Measurements from ENCODE around the gene PLXNA4.

Gene PLXNA4

GRCh38 chr7:132300599-132301277, 275.5 kb downstream of the PLXNA4 start:
- H3K27ac ChIP-seq, result peak overlapping the region; percentile 26
- TF ChIP-seq, protein P1, sequence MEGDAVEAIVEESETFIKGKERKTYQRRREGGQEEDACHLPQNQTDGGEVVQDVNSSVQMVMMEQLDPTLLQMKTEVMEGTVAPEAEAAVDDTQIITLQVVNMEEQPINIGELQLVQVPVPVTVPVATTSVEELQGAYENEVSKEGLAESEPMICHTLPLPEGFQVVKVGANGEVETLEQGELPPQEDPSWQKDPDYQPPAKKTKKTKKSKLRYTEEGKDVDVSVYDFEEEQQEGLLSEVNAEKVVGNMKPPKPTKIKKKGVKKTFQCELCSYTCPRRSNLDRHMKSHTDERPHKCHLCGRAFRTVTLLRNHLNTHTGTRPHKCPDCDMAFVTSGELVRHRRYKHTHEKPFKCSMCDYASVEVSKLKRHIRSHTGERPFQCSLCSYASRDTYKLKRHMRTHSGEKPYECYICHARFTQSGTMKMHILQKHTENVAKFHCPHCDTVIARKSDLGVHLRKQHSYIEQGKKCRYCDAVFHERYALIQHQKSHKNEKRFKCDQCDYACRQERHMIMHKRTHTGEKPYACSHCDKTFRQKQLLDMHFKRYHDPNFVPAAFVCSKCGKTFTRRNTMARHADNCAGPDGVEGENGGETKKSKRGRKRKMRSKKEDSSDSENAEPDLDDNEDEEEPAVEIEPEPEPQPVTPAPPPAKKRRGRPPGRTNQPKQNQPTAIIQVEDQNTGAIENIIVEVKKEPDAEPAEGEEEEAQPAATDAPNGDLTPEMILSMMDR (conservative IDR thresholded peaks at IDR 0.05), result no peak

DNA sequence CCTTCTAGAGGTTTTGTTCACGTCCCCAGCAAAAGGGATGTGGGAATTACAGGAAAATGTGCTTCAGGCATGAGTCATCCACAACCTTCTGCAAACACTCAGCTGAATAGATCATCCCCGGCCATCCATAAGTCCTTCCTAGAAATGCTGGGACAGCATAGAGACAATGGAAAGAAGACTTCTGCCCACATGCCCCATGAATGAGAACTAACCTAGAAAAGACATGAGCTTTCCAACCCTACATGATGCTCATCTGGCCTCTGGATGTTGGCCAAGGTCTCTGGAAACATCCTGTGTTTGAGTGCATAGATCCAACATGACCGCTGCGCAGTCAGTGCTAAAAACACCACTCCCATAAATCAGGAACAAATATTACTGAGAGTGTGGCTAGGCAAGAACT, 277.5 kb downstream of the PLXNA4 start:
- H3K27ac ChIP-seq, result no peak overlapping the region
- TF ChIP-seq, protein P1 (conservative IDR thresholded peaks at IDR 0.05), result no peak

DNA sequence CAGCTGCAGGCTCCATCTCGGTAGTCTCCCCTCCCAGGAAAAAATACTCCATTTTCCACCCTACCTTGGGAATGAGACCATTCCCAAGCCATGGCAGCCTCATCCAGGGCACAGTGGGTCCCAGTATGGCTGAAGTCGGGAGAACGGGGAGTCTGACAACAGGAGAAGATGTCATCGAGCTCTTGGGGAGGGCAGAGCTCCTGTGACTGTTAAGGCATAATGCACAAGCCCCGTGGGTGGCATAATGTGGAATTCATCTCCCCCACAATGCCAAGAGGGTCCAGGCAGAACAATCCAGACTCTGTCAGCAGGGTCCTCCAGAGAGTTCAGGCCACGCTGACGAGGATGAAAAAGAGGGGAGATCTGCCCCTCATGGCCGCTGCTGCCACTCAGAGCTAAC, 279.4 kb downstream of the PLXNA4 start:
- no peak overlapping the region for H3K27ac ChIP-seq
- TF ChIP-seq, protein P1 (conservative IDR thresholded peaks at IDR 0.05), result no peak

DNA sequence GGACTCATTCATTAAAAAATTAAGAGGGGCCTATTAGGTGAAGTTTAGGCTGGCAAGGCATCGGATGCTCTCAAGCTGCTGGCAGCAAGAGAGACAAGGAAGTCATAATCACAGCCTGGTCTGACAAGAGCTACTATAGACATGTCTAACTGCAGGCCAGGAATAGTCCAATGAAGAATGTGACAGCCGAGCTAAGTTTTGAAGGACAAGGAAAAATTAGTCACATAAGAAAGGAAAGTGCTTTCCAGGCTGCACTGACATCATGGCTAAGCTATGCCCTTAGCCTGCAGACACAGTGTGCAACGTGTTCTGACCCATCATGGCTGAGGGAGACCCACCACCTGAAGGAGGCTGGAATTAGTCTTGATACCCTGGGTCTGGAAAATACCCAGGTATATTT, 281.1 kb downstream of the PLXNA4 start:
- no peak overlapping the region for H3K27ac ChIP-seq
- TF ChIP-seq, protein P1 (conservative IDR thresholded peaks at IDR 0.05), result no peak

GRCh38 chr7:132292803-132293202, 283.5 kb downstream of the PLXNA4 start:
- no peak overlapping the region for H3K27ac ChIP-seq
- TF ChIP-seq, protein P1 (conservative IDR thresholded peaks at IDR 0.05), result no peak

DNA sequence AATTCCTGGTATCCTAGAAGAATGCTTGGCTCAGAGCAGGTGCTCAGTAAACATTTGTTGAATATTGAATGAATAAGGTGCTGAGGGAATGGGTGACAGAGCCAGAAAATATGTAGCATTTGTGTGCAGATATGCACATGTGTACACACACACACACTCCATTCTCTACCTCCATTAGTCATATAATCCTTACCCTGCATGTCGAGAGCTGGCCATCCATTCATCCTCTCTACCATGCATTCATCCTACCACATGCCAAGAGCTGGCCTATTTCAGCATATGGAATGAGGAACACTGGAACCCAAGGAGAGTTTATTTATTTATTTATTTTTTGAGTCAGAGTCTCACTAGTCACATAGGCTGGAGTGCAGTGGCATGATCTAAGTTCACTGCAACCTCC, 284.8 kb downstream of the PLXNA4 start:
- TF ChIP-seq, protein P1 (conservative IDR thresholded peaks at IDR 0.05), result no peak
- H3K27ac ChIP-seq, result no peak overlapping the region

DNA sequence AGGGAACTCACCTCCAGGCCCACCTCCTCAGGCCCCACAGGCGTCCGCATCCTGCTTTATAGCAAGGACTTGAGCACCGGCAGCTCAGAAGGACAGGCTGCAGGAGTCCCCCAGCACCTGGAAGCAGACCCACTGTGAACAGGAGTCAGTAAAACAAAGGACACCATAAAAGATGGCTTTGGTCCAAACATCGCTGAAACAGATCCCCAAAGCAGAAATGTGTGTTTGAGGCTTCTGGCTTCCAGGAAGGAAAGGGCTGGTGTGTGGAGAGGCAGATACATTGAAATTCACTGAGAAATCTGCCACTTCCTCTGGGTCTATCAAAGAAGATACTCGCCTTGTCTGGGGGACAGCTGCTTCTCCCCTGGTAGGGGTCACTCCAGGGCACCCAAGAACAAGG, 286.2 kb downstream of the PLXNA4 start:
- TF ChIP-seq, protein P1 (conservative IDR thresholded peaks at IDR 0.05), result no peak
- H3K27ac ChIP-seq, result no peak overlapping the region
